ENCODE measurements around the gene MTHFR.

DNA sequence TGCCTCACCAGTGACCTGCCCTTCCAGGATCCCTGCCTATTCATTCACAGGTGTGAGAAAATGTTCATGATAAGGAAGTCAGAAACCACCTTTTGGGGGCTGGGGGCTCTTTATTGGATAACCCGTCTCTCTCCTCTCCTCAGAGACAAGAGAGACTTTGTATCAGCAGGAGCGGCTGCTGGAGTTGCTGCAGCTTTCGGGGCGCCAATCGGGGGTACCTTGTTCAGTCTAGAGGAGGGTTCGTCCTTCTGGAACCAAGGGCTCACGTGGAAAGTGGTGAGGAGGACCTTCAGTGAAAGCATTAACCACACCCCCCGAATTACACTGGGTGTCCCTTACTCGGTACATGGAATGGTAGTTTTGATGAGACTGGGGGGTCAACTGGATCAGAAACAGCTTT lies 21.2 kb upstream of the MTHFR start:
- TF ChIP-seq, protein P1, sequence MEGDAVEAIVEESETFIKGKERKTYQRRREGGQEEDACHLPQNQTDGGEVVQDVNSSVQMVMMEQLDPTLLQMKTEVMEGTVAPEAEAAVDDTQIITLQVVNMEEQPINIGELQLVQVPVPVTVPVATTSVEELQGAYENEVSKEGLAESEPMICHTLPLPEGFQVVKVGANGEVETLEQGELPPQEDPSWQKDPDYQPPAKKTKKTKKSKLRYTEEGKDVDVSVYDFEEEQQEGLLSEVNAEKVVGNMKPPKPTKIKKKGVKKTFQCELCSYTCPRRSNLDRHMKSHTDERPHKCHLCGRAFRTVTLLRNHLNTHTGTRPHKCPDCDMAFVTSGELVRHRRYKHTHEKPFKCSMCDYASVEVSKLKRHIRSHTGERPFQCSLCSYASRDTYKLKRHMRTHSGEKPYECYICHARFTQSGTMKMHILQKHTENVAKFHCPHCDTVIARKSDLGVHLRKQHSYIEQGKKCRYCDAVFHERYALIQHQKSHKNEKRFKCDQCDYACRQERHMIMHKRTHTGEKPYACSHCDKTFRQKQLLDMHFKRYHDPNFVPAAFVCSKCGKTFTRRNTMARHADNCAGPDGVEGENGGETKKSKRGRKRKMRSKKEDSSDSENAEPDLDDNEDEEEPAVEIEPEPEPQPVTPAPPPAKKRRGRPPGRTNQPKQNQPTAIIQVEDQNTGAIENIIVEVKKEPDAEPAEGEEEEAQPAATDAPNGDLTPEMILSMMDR (conservative IDR thresholded peaks at IDR 0.05): no peak
- no peak for TF ChIP-seq EZH2 (IDR thresholded peaks at IDR 0.05; ENCODE audit: low read depth)

Data from PC-9 (cell line).